Thyroid gland (tissue), 4 donors: ENCODE measurements around the gene SHROOM2.

Source experiments
- POLR2A ChIP-seq, 2 donors: fragments of 450-650 bp; IDR thresholded peaks; one replicate each; pipeline ENCODE4 v1.6.1; 2017; ENCODE audit warnings: antibody characterized with exemption in 2 of 2, mild to moderate bottlenecking in 2 of 2, moderate library complexity in 1 of 2
- TF ChIP-seq, protein P1 (sequence below), 6 experiments: fragments of 200-600 bp in 3 of 6; fragments of 450-650 bp in 3 of 6; sonication (generic) in 3 of 6; IDR thresholded peaks; one replicate each; pipeline ENCODE4 v1.5.1; 2016 to 2019; ENCODE audit warnings: antibody characterized with exemption in 6 of 6, mild to moderate bottlenecking in 2 of 6, inconsistent platforms in 1 of 6, moderate library complexity in 1 of 6

DNA sequence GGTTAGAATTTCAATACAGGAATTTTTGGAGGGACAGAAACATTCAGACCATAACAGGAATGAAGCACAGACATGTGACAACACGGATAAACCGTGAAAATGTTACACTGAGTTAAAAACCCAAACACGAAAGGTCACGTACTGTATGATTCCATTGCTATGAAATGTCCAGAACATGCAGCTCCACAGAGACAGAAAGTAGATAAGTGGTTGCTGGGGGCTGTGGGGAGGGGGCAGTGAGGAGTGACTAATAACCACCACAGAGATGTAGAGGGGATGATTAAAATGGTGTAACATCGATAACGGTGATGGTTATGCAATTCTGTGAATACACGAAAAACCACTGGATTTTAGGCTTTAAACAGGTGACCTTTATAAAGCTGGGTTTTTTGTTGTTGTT is 28.9 kb upstream of the SHROOM2 start:
- TF ChIP-seq, protein P1, sequence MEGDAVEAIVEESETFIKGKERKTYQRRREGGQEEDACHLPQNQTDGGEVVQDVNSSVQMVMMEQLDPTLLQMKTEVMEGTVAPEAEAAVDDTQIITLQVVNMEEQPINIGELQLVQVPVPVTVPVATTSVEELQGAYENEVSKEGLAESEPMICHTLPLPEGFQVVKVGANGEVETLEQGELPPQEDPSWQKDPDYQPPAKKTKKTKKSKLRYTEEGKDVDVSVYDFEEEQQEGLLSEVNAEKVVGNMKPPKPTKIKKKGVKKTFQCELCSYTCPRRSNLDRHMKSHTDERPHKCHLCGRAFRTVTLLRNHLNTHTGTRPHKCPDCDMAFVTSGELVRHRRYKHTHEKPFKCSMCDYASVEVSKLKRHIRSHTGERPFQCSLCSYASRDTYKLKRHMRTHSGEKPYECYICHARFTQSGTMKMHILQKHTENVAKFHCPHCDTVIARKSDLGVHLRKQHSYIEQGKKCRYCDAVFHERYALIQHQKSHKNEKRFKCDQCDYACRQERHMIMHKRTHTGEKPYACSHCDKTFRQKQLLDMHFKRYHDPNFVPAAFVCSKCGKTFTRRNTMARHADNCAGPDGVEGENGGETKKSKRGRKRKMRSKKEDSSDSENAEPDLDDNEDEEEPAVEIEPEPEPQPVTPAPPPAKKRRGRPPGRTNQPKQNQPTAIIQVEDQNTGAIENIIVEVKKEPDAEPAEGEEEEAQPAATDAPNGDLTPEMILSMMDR (IDR thresholded peaks at IDR 0.05): no peak
- TF ChIP-seq POLR2A (IDR thresholded peaks at IDR 0.05): no peak
